Measurements from ENCODE around the gene CCL2. TPM values are rescaled to one million over a fixed set of nuclear protein-coding genes. Genes with fewer than 3 reads are reported as not detected.

The CCL2 gene
- total RNA-seq, 1 experiment from 2014 or later, result not detected

DNA sequence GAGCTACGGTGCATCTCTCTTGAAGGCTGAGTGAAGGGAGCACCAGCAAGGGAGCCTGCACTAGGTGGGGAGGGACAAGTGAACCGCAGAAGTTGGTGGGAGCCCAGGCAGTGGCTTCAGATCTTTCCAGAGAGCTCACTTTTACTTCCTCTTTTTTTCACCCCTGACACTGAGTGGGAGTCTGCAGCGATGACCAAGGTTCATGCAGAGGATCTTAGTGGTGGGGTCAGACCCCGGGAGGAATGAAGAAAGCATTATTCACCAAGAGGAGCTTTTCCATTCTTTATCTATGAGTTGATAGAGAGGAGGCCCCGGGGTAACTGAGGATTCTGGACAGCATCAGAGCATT is 3.0 kb upstream of the CCL2 start:
- no peaks in the 10 kb centered on the region for H3K9me2 ChIP-seq (ENCODE audit: insufficient read depth)
- H4K20me1 ChIP-seq (ENCODE audit: insufficient read depth), result no peaks in the 10 kb centered on the region
- no peaks in the 10 kb centered on the region for H3K9me3 ChIP-seq (ENCODE audit: insufficient read depth, low read depth)
- intact Hi-C loops (cut with micrococcal nuclease; ENCODE audit: unreplicated experiment), result no loop called here
- POLR2A ChIA-PET (ENCODE audit: unreplicated experiment), result no interaction called here
- no peaks in the 10 kb centered on the region for H3K79me2 ChIP-seq (ENCODE audit: low read depth)
- peaks cover 33% of the 10 kb centered on the region; the same call in 1 of the 2 replicates for H3K27me3 ChIP-seq (ENCODE audit: insufficient read depth, low read depth)
- no peak for DNase-seq
- H3K4me3 ChIP-seq, result no peak overlapping the region
- no peak overlapping the region for H2AFZ ChIP-seq
- no peaks in the 10 kb centered on the region for H3K4me1 ChIP-seq (replicated peaks; ENCODE audit: insufficient read depth)
- TF ChIP-seq, protein P1, sequence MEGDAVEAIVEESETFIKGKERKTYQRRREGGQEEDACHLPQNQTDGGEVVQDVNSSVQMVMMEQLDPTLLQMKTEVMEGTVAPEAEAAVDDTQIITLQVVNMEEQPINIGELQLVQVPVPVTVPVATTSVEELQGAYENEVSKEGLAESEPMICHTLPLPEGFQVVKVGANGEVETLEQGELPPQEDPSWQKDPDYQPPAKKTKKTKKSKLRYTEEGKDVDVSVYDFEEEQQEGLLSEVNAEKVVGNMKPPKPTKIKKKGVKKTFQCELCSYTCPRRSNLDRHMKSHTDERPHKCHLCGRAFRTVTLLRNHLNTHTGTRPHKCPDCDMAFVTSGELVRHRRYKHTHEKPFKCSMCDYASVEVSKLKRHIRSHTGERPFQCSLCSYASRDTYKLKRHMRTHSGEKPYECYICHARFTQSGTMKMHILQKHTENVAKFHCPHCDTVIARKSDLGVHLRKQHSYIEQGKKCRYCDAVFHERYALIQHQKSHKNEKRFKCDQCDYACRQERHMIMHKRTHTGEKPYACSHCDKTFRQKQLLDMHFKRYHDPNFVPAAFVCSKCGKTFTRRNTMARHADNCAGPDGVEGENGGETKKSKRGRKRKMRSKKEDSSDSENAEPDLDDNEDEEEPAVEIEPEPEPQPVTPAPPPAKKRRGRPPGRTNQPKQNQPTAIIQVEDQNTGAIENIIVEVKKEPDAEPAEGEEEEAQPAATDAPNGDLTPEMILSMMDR (conservative IDR thresholded peaks at IDR 0.05), result no peak
- TF ChIP-seq EZH2 (IDR thresholded peaks at IDR 0.05; ENCODE audit: low read depth), result no peak
- H3K36me3 ChIP-seq (ENCODE audit: low read depth), result no peaks in the 10 kb centered on the region
- H3F3A ChIP-seq (ENCODE audit: insufficient read depth, low read depth), result no peaks in the 10 kb centered on the region
- BruUV-seq (replicated peaks), result no TSS peak
- H3K27ac ChIP-seq, result no peak overlapping the region
- no peak overlapping the region for H3K4me2 ChIP-seq
- CTCF ChIA-PET, result no interaction called here

DNA sequence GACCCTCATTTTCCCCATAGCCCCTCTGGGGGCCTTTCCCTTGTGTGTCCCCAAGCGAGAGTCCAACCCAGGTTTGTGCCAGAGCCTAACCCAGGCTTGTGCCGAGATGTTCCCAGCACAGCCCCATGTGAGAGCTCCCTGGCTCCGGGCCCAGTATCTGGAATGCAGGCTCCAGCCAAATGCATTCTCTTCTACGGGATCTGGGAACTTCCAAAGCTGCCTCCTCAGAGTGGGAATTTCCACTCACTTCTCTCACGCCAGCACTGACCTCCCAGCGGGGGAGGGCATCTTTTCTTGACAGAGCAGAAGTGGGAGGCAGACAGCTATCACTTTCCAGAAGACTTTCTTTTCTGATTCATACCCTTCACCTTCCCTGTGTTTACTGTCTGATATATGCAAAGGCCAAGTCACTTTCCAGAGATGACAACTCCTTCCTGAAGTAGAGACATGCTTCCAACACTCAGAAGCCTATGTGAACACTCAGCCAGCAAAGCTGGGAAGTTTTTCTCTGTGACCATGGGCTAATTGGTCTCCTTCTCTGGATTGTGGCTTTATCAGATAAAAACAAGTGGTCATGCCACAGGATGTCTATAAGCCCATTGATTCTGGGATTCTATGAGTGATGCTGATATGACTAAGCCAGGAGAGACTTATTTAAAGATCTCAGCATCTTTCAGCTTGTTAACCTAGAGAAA is 2.5 kb upstream of the CCL2 start:
- Histone ChIP-seq H3K4me2 (no peak overlapping the region), H3K9me3 (ENCODE audit: insufficient read depth, low read depth) (no peaks in the 10 kb centered on the region), H3K27me3 (ENCODE audit: insufficient read depth, low read depth) (peaks cover 33% of the 10 kb centered on the region; the same call in 1 of the 2 replicates), H3K27ac (no peak overlapping the region), H3K4me3 (no peak overlapping the region), H3F3A (ENCODE audit: insufficient read depth, low read depth) (no peaks in the 10 kb centered on the region), H3K79me2 (ENCODE audit: low read depth) (no peaks in the 10 kb centered on the region), H3K4me1 (replicated peaks; ENCODE audit: insufficient read depth) (no peaks in the 10 kb centered on the region), H3K36me3 (ENCODE audit: low read depth) (no peaks in the 10 kb centered on the region), H4K20me1 (ENCODE audit: insufficient read depth) (no peaks in the 10 kb centered on the region), H3K9me2 (ENCODE audit: insufficient read depth) (no peaks in the 10 kb centered on the region), H2AFZ (no peak overlapping the region)
- DNase-seq, result no peak
- intact Hi-C loops (cut with micrococcal nuclease; ENCODE audit: unreplicated experiment), result no loop called here
- no TSS peak for BruUV-seq (replicated peaks)
- ChIA-PET CTCF (no interaction called here), POLR2A (ENCODE audit: unreplicated experiment) (no interaction called here)
- TF ChIP-seq, protein P1 (conservative IDR thresholded peaks at IDR 0.05), result no peak
- TF ChIP-seq EZH2 (IDR thresholded peaks at IDR 0.05; ENCODE audit: low read depth), result no peak

DNA sequence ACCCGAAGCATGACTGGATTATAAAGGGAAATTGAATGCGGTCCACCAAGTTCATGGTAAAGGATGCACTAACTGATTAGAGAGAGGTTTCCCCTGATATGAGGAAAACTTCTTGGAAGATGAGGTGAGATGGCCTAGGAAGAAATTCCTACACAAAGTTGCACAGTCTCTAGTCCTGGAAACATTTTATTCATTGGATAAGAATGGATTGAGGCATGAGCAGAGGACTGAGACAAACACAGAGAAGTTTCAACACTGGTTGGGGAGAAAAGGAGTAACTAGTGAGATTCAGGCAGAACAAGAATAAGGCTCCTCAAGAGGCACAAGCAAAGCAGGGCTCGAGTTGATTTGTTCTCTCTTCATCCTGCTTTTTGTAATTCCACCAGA is 2.0 kb upstream of the CCL2 start:
- ChIA-PET CTCF (no interaction called here), POLR2A (ENCODE audit: unreplicated experiment) (no interaction called here)
- H3K4me1 ChIP-seq (replicated peaks; ENCODE audit: insufficient read depth), result no peaks in the 10 kb centered on the region
- no peak overlapping the region for H2AFZ ChIP-seq
- BruUV-seq (replicated peaks), result no TSS peak
- no peak for DNase-seq
- H3K9me3 ChIP-seq (ENCODE audit: insufficient read depth, low read depth), result no peaks in the 10 kb centered on the region
- no peak for TF ChIP-seq EZH2 (IDR thresholded peaks at IDR 0.05; ENCODE audit: low read depth)
- TF ChIP-seq, protein P1 (conservative IDR thresholded peaks at IDR 0.05), result no peak
- H3F3A ChIP-seq (ENCODE audit: insufficient read depth, low read depth), result no peaks in the 10 kb centered on the region
- H3K27me3 ChIP-seq (ENCODE audit: insufficient read depth, low read depth), result peaks cover 33% of the 10 kb centered on the region; the same call in 1 of the 2 replicates
- H3K79me2 ChIP-seq (ENCODE audit: low read depth), result no peaks in the 10 kb centered on the region
- no peaks in the 10 kb centered on the region for H4K20me1 ChIP-seq (ENCODE audit: insufficient read depth)
- H3K36me3 ChIP-seq (ENCODE audit: low read depth), result no peaks in the 10 kb centered on the region
- no peak overlapping the region for H3K27ac ChIP-seq
- intact Hi-C loops (cut with micrococcal nuclease; ENCODE audit: unreplicated experiment), result no loop called here
- no peaks in the 10 kb centered on the region for H3K9me2 ChIP-seq (ENCODE audit: insufficient read depth)
- no peak overlapping the region for H3K4me2 ChIP-seq
- H3K4me3 ChIP-seq, result no peak overlapping the region

All from PC-9 (cell line).